Right lobe of liver (tissue), 6 donors: ENCODE data around the gene ANKH. TPM values are rescaled to one million over a fixed set of nuclear protein-coding genes. Genes with fewer than 3 reads are reported as not detected.

ENCODE experiments used
- ATAC-seq, 4 donors: fragments of 200-7000 bp; cut with Tn5 transposase; one replicate each; pipeline ENCODE4 v1.9.1; 2020; ENCODE audit warnings: mild to moderate bottlenecking in 4 of 4, moderate library complexity in 4 of 4
- DNase-seq, 3 donors: peaks; one replicate each; pipeline ENCODE4 v3.0.0-alpha.2; 2020
- H3K27ac ChIP-seq, 3 donors: fragments of 200-600 bp; one replicate each; pipeline ENCODE4 v1.8.0; 2022
- H3K27me3 ChIP-seq, 2 donors: fragments of 200-600 bp; one replicate each; pipeline ENCODE4 v1.8.0; 2022
- H3K36me3 ChIP-seq, 4 donors: fragments of 200-600 bp; sonication (generic) in 1 of 4; one replicate each; pipeline versions ENCODE4 v1.5.1 to v1.8.0; 2017 to 2022; ENCODE audit warnings: control low read depth in 1 of 4
- H3K4me1 ChIP-seq, 4 donors: fragments of 200-600 bp; sonication (generic) in 1 of 4; one replicate each; pipeline versions ENCODE4 v1.5.1 to v1.8.0; 2017 to 2022; ENCODE audit warnings: control low read depth in 1 of 4
- H3K4me3 ChIP-seq, 3 donors: fragments of 200-600 bp; one replicate each; pipeline ENCODE4 v1.8.0; 2022
- H3K9me3 ChIP-seq, 4 donors: fragments of 200-600 bp; sonication (generic) in 1 of 4; one replicate each; pipeline versions ENCODE4 v1.5.1 to v1.8.0; 2017 to 2022; ENCODE audit warnings: control low read depth in 1 of 4
- CTCF ChIP-seq, 4 donors: fragments of 200-600 bp in 3 of 4; fragments of 450-650 bp in 1 of 4; IDR thresholded peaks; one replicate each; pipeline versions ENCODE4 v1.5.1 to v1.8.0; 2016 to 2022; ENCODE audit warnings: antibody characterized with exemption in 4 of 4, mild to moderate bottlenecking in 2 of 4
- POLR2A ChIP-seq: fragments of 450-650 bp; IDR thresholded peaks from one replicate; pipeline ENCODE4 v1.6.1; 2017; ENCODE audit warnings: antibody characterized with exemption, mild to moderate bottlenecking
- WGBS: methylation state at CpG from one replicate; pipeline ENCODE4 v1.1.6; 2018; ENCODE audit warnings: low coverage, low lambda C conversion rate; ENCODE audit not compliant: insufficient coverage; ENCODE audit errors: missing lambda C conversion rate; 5-methylcytosine and 5-hydroxymethylcytosine counted together
- intact Hi-C, 2 donors: fragments of 100-400 bp; cut with DNase I; formaldehyde crosslinking; loops; one replicate each; pipeline versions ENCODE4 v1.11.2 to v1.14.1; 2022
- total RNA-seq, 6 experiments: library from RNA; depleted of rRNA in 2 of 6; stranded (reverse); fragments of >200 nt in 2 of 6; fragmentation: NEBNext Ultra II Directional in 3 of 6; extraction: Animal tissue kit (Norgen Biotek cat#: 25700) in 3 of 6; gene quantifications; one replicate each; pipeline versions ENCODE4 v1.1.0 to v1.2.4, GENCODE V29; 2016 to 2023
- donor health status: DM: no; HTN: yes; CAD: no.
- donor health status: DM: no; HTN: no; CAD: no.
- donor health status: DM: no; HTN: no; CAD: no.
- donor health status: DM: no; HTN: yes; CAD: no.
- donor health status: DM: no; HTN: yes; CAD: no.

Gene ANKH
- total RNA-seq, 6 experiments from 2014 or later = 38.5 to 121 (median 61.9) TPM

GRCh38 chr5:14668181-14668591 lies 203.4 kb downstream of the ANKH start:
- Histone ChIP-seq H3K27me3 (no peaks in the 10 kb centered on the region), H3K9me3 (no peaks in the 10 kb centered on the region), H3K36me3 (no peaks in the 10 kb centered on the region), H3K4me3 (no peak overlapping the region), H3K4me1 (peaks cover 0 to 82% (median 29%) of the 10 kb centered on the region in 4 donors), H3K27ac (peak overlapping the region in 2 of 3 donors; percentile 64 to 98)
- DNase-seq = peak in 1 of 3 donors; percentile 60
- peak in 2 of 4 donors; percentile 1 to 28 for ATAC-seq
- TF ChIP-seq POLR2A (no peak), CTCF (IDR thresholded peaks at IDR 0.05) (no peak)
- WGBS = 24% methylated on average over 3 of the region's 5 CpGs
- intact Hi-C loops = no loop called here

GRCh38 chr5:14667770-14668169 lies 203.8 kb downstream of the ANKH start:
- TF ChIP-seq CTCF (IDR thresholded peaks at IDR 0.05) (no peak), POLR2A (no peak)
- intact Hi-C loops = no loop called here
- no peak for DNase-seq
- no peak overlapping the region for H3K4me3 ChIP-seq
- no peaks in the 10 kb centered on the region for H3K9me3 ChIP-seq
- no peaks in the 10 kb centered on the region for H3K36me3 ChIP-seq
- H3K27ac ChIP-seq = peak overlapping the region in 2 of 3 donors; percentile 64 to 98
- WGBS = 64% methylated on average over 1 of the region's 1 CpG
- H3K27me3 ChIP-seq = no peaks in the 10 kb centered on the region
- no peak for ATAC-seq
- H3K4me1 ChIP-seq = peaks cover 0 to 78% (median 27%) of the 10 kb centered on the region in 4 donors

GRCh38 chr5:14667290-14667689 lies 204.3 kb downstream of the ANKH start:
- TF ChIP-seq POLR2A (no peak), CTCF (IDR thresholded peaks at IDR 0.05) (no peak)
- Histone ChIP-seq H3K36me3 (no peaks in the 10 kb centered on the region), H3K4me3 (no peak overlapping the region), H3K27ac (peak overlapping the region in 2 of 3 donors; percentile 64 to 98), H3K27me3 (no peaks in the 10 kb centered on the region), H3K9me3 (no peaks in the 10 kb centered on the region), H3K4me1 (peaks cover 0 to 74% (median 23%) of the 10 kb centered on the region in 4 donors)
- WGBS = 78% methylated on average over 8 of the region's 8 CpGs
- DNase-seq = no peak
- intact Hi-C loops = no loop called here
- ATAC-seq = no peak

GRCh38 chr5:14666357-14666756 lies 205.2 kb downstream of the ANKH start:
- TF ChIP-seq CTCF (IDR thresholded peaks at IDR 0.05) = no peak
- no peak for TF ChIP-seq POLR2A
- DNase-seq = no peak
- 23% methylated on average over 2 of the region's 2 CpGs for WGBS
- Histone ChIP-seq H3K27ac (peak overlapping the region; percentile 62 to 98 (median 87)), H3K9me3 (no peaks in the 10 kb centered on the region), H3K4me3 (peak overlapping the region; percentile 67 to 74 (median 72)), H3K36me3 (no peaks in the 10 kb centered on the region), H3K4me1 (peaks cover 0 to 64% (median 17%) of the 10 kb centered on the region in 4 donors), H3K27me3 (no peaks in the 10 kb centered on the region)
- no peak for ATAC-seq
- intact Hi-C loops = no loop called here
